Measurements from ENCODE around the gene C1orf50. TPM values are rescaled to one million over a fixed set of nuclear protein-coding genes. Genes with fewer than 3 reads are reported as not detected.
"Not testable (repeated sequence)": the region's sequence is repeated elsewhere in the genome, so short reads cannot be mapped to it uniquely, and the experiment has no call there.

Gene C1orf50
- total RNA-seq, 2 experiments from 2014 or later: 23.1 to 23.9 TPM

GRCh38 chr1:42723511-42723910, 43.5 kb upstream of the C1orf50 start:
- no peak overlapping the region for H3K4me3 Mint-ChIP-seq
- ATAC-seq (ENCODE audit: poor library complexity) (no peak), DNase-seq (no peak)
- H3K9me3 ChIP-seq (ENCODE audit: control insufficient read depth in 1 of 2, insufficient read depth in 1 of 2, low read length in 2 of 2): no peaks in the 10 kb centered on the region
- no peaks in the 10 kb centered on the region for H3K9me3 Mint-ChIP-seq
- no peak overlapping the region for H3K27ac Mint-ChIP-seq
- no peaks in the 10 kb centered on the region for H3K4me1 Mint-ChIP-seq (ENCODE audit: low read depth)
- H3K36me3 Mint-ChIP-seq (ENCODE audit: low read depth): peaks cover 2% of the 10 kb centered on the region
- H3K27me3 Mint-ChIP-seq: no peaks in the 10 kb centered on the region
- no peak for TF ChIP-seq CTCF (IDR thresholded peaks at IDR 0.05)
- no peak overlapping the region for H3K4me3 ChIP-seq (ENCODE audit: low read length)
- no peaks in the 10 kb centered on the region for H3K36me3 ChIP-seq (ENCODE audit: insufficient read depth, low read length)
- no peaks in the 10 kb centered on the region for H3K4me1 ChIP-seq (ENCODE audit: insufficient read depth, low read length)
- CTCF ChIA-PET: interaction anchor here (0.6 kb wide), 1 partner anchor 32 kb away, joined by 3 read pairs; no protein-coding TSS in a partner anchor
- POLR2A ChIA-PET: no interaction called here
- no peak overlapping the region for H3K27ac ChIP-seq (ENCODE audit: low read depth in 1 of 2, low read length in 2 of 2)
- no peaks in the 10 kb centered on the region for H3K27me3 ChIP-seq (ENCODE audit: control insufficient read depth in 1 of 2, insufficient read depth in 2 of 2, low read length in 2 of 2)
- intact Hi-C loops (cut with DNase I, micrococcal nuclease): no loop called here

- H3K4me3 ChIP-seq (ENCODE audit: low read length); intact Hi-C loops (cut with DNase I, micrococcal nuclease); H3K36me3 Mint-ChIP-seq (ENCODE audit: low read depth); H3K27ac ChIP-seq (ENCODE audit: low read depth in 1 of 2, low read length in 2 of 2); ATAC-seq (ENCODE audit: poor library complexity); POLR2A ChIA-PET; H3K9me3 Mint-ChIP-seq; H3K9me3 ChIP-seq (ENCODE audit: control insufficient read depth in 1 of 2, insufficient read depth in 1 of 2, low read length in 2 of 2); H3K36me3 ChIP-seq (ENCODE audit: insufficient read depth, low read length); H3K4me3 Mint-ChIP-seq; H3K4me1 ChIP-seq (ENCODE audit: insufficient read depth, low read length); H3K27ac Mint-ChIP-seq; H3K27me3 Mint-ChIP-seq; H3K27me3 ChIP-seq (ENCODE audit: control insufficient read depth in 1 of 2, insufficient read depth in 2 of 2, low read length in 2 of 2); DNase-seq; CTCF ChIA-PET; H3K4me1 Mint-ChIP-seq (ENCODE audit: low read depth): not testable (repeated sequence)
These were observed 41.2 kb upstream of the C1orf50 start for GRCh38 chr1:42725820-42726219.

- H3K4me1 ChIP-seq (ENCODE audit: insufficient read depth, low read length): no peaks in the 10 kb centered on the region
- no peak overlapping the region for H3K4me3 ChIP-seq (ENCODE audit: low read length)
- no peaks in the 10 kb centered on the region for H3K27me3 Mint-ChIP-seq
- POLR2A ChIA-PET: interaction anchor here (0.7 kb wide), 1 partner anchor 66 kb away, joined by 3 read pairs; no protein-coding TSS in a partner anchor
- no peaks in the 10 kb centered on the region for H3K27me3 ChIP-seq (ENCODE audit: control insufficient read depth in 1 of 2, insufficient read depth in 2 of 2, low read length in 2 of 2)
- intact Hi-C loops (cut with DNase I, micrococcal nuclease): no loop called here
- no peaks in the 10 kb centered on the region for H3K9me3 ChIP-seq (ENCODE audit: control insufficient read depth in 1 of 2, insufficient read depth in 1 of 2, low read length in 2 of 2)
- TF ChIP-seq CTCF (IDR thresholded peaks at IDR 0.05): no peak
- CTCF ChIA-PET: interaction anchor here (0.7 kb wide), 1 partner anchor 17 kb away, joined by 3 read pairs; no protein-coding TSS in a partner anchor
- no peaks in the 10 kb centered on the region for H3K4me1 Mint-ChIP-seq (ENCODE audit: low read depth)
- no peak overlapping the region for H3K27ac ChIP-seq (ENCODE audit: low read depth in 1 of 2, low read length in 2 of 2)
- no peak overlapping the region for H3K27ac Mint-ChIP-seq
- DNase-seq (no peak), ATAC-seq (ENCODE audit: poor library complexity) (no peak)
- H3K9me3 Mint-ChIP-seq: no peaks in the 10 kb centered on the region
- no peak overlapping the region for H3K4me3 Mint-ChIP-seq
- no peaks in the 10 kb centered on the region for H3K36me3 ChIP-seq (ENCODE audit: insufficient read depth, low read length)
- no peaks in the 10 kb centered on the region for H3K36me3 Mint-ChIP-seq (ENCODE audit: low read depth)
These were observed 37.0 kb upstream of the C1orf50 start for GRCh38 chr1:42730002-42730401.

- Mint-ChIP-seq H3K36me3 (ENCODE audit: low read depth) (no peaks in the 10 kb centered on the region), H3K4me1 (ENCODE audit: low read depth) (no peaks in the 10 kb centered on the region), H3K9me3 (no peaks in the 10 kb centered on the region), H3K27ac (no peak overlapping the region), H3K27me3 (no peaks in the 10 kb centered on the region), H3K4me3 (no peak overlapping the region)
- no peaks in the 10 kb centered on the region for H3K36me3 ChIP-seq (ENCODE audit: insufficient read depth, low read length)
- TF ChIP-seq CTCF (IDR thresholded peaks at IDR 0.05): no peak
- no peaks in the 10 kb centered on the region for H3K4me1 ChIP-seq (ENCODE audit: insufficient read depth, low read length)
- no peaks in the 10 kb centered on the region for H3K27me3 ChIP-seq (ENCODE audit: control insufficient read depth in 1 of 2, insufficient read depth in 2 of 2, low read length in 2 of 2)
- H3K27ac ChIP-seq (ENCODE audit: low read depth in 1 of 2, low read length in 2 of 2): no peak overlapping the region
- ChIA-PET CTCF (no interaction called here), POLR2A (no interaction called here)
- peak in 4 of 14 experiments; percentile 9 to 45 (median 24) for DNase-seq
- intact Hi-C loops (cut with DNase I, micrococcal nuclease): no loop called here
- no peak for ATAC-seq (ENCODE audit: poor library complexity)
- no peak overlapping the region for H3K4me3 ChIP-seq (ENCODE audit: low read length)
- no peaks in the 10 kb centered on the region for H3K9me3 ChIP-seq (ENCODE audit: control insufficient read depth in 1 of 2, insufficient read depth in 1 of 2, low read length in 2 of 2)
These were observed 36.1 kb upstream of the C1orf50 start for GRCh38 chr1:42730988-42731387.
